Osteoblast (primary cell): ENCODE results near the gene SIX5. TPM values are rescaled to one million over a fixed set of nuclear protein-coding genes. Genes with fewer than 3 reads are reported as not detected.

ENCODE experiments used
- DNase-seq: peaks from one replicate; pipeline ENCODE4 v3.0.0; 2011; ENCODE audit warnings: low spot score, mixed read lengths; ENCODE audit not compliant: insufficient read length; ENCODE audit errors: missing footprints
- H2AFZ ChIP-seq: 2 replicates; pipeline ENCODE4 v1.6.0; 2011; ENCODE audit warnings: mild to moderate bottlenecking, low read length
- H3K27ac ChIP-seq: 2 replicates; pipeline ENCODE4 v1.5.1; 2011; ENCODE audit warnings: mild to moderate bottlenecking, low read depth, low read length, moderate library complexity
- H3K27me3 ChIP-seq: 2 replicates; pipeline ENCODE4 v1.6.0; 2012; ENCODE audit warnings: mild to moderate bottlenecking, control low read depth, inconsistent platforms, low read length, moderate library complexity; ENCODE audit not compliant: insufficient read depth
- H3K36me3 ChIP-seq: 2 replicates; pipeline ENCODE4 v1.5.1; 2011; ENCODE audit warnings: mild to moderate bottlenecking, low read length, control low read depth, moderate library complexity; ENCODE audit not compliant: insufficient read depth
- H3K4me1 ChIP-seq: 2 replicates; pipeline ENCODE4 v1.5.1; 2011; ENCODE audit warnings: mild to moderate bottlenecking, low read length, control low read depth, moderate library complexity; ENCODE audit not compliant: insufficient read depth
- H3K4me2 ChIP-seq: 2 replicates; pipeline ENCODE4 v1.6.0; 2011; ENCODE audit warnings: mild to moderate bottlenecking, low read length; ENCODE audit not compliant: insufficient read depth
- H3K4me3 ChIP-seq: fragments of 200-600 bp; sonication (generic); 3 replicates; pipeline ENCODE4 v1.5.1; 2012; ENCODE audit warnings: mild to moderate bottlenecking, low read length, inconsistent platforms; ENCODE audit not compliant: insufficient read depth
- H3K79me2 ChIP-seq: 2 replicates; pipeline ENCODE4 v1.6.0; 2012; ENCODE audit warnings: mild to moderate bottlenecking, low read length, control low read depth, inconsistent platforms; ENCODE audit not compliant: insufficient read depth
- H3K9me3 ChIP-seq: 2 replicates; pipeline ENCODE4 v1.5.1; 2011; ENCODE audit warnings: low read depth, low read length, control low read depth
- H4K20me1 ChIP-seq: 2 replicates; pipeline ENCODE4 v1.6.0; 2012; ENCODE audit warnings: mild to moderate bottlenecking, low read length, control low read depth; ENCODE audit not compliant: insufficient read depth
- total RNA-seq: library from RNA; depleted of rRNA; stranded (reverse); fragments of >200 nt; gene quantifications from 2 replicates; pipeline ENCODE4 v1.2.3, GENCODE V29; 2012
- TF ChIP-seq, protein P1 (sequence below): IDR thresholded peaks from 2 replicates; pipeline ENCODE4 v1.5.1; 2011; ENCODE audit warnings: mild to moderate bottlenecking, low read depth, low read length, moderate library complexity; ENCODE audit errors: extremely low read depth

SIX5 gene
- total RNA-seq, 1 donor = 11.6 TPM

DNA sequence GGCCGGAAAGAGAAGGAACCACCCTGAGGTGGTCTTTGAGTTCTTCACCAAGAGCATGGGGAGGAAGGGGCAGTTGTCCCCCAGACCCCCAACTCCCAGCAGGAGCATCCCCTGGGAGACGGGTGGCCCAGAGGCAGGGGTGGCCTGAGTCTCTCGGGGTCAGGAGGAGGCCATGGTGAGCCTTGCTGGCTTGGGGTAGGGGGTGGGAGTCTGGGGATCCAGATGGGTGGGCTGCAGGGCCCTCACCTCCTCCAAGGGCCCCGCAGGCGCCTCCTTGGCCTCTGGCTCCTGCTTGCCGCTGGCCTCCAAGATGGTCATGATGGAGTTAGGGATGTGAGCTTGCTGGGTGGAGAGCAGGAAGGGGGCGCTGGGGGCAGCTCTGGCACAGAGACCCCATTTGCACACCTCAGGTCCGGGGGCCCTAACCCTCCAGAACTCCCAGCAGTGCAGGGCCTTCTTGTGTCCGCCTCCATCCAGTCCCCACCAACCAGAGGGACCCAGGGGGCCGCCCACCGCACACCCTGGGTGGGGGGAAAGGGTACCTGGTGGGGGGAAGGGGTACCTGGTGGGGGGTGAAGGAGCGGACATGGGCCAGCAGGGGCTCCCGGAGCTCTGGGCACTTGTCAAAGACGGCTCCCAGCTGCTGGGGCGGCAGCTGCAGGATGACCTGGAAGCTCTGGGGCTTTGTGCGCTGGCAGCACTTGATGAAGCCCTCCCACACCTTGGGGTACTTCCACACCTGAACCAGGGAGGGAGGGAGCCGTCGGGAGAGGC, 47.4 kb upstream of the SIX5 start:
- DNase-seq = no peak
- TF ChIP-seq, protein P1, sequence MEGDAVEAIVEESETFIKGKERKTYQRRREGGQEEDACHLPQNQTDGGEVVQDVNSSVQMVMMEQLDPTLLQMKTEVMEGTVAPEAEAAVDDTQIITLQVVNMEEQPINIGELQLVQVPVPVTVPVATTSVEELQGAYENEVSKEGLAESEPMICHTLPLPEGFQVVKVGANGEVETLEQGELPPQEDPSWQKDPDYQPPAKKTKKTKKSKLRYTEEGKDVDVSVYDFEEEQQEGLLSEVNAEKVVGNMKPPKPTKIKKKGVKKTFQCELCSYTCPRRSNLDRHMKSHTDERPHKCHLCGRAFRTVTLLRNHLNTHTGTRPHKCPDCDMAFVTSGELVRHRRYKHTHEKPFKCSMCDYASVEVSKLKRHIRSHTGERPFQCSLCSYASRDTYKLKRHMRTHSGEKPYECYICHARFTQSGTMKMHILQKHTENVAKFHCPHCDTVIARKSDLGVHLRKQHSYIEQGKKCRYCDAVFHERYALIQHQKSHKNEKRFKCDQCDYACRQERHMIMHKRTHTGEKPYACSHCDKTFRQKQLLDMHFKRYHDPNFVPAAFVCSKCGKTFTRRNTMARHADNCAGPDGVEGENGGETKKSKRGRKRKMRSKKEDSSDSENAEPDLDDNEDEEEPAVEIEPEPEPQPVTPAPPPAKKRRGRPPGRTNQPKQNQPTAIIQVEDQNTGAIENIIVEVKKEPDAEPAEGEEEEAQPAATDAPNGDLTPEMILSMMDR = no peak
- Histone ChIP-seq H3K4me2 (no peak overlapping the region), H4K20me1 (peaks cover 3% of the 10 kb centered on the region), H3K9me3 (no peaks in the 10 kb centered on the region), H3K79me2 (no peaks in the 10 kb centered on the region), H2AFZ (no peak overlapping the region), H3K4me1 (peaks cover 6% of the 10 kb centered on the region), H3K27ac (peak overlapping the region; percentile 28), H3K36me3 (peaks cover 18% of the 10 kb centered on the region), H3K4me3 (no peak overlapping the region), H3K27me3 (no peaks in the 10 kb centered on the region)

DNA sequence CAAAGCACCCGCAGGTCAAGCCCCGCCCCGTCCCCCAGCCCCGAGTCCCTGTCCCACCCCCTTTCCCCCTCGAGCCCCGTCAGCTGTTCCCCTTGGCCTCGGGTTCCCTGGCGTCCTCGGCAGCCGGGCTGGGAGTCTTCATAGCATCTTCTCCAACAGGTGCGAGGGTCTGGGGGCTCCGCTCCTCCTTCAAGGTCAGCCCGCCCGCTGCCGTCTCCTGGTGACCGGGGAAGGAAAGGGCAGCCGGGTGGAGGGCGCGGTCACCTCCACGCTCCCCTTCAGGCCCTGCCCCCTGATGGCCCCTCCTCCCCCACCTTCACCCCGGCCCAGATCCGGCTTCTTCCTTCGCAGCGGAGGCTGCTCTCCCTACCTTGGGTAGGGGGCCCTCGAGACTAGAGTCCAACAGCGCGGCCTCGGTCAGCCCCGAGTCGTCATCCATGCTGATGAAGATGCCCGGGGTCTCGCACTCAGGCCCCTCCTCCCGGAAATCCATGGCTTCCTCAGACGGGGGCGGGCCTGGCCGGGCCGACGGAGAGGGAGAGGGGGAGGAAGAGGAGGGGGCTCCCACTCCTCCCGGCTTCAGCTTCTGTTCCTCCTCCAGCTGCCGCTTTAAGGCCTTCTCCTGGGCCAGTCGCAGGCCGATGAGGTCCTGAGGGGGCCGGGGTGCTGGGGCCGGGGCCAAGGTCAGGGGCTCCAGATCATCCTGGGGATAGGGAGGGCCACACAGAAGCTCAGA, 46.6 kb upstream of the SIX5 start:
- Histone ChIP-seq H2AFZ (no peak overlapping the region), H4K20me1 (peaks cover 3% of the 10 kb centered on the region), H3K9me3 (no peaks in the 10 kb centered on the region), H3K27ac (no peak overlapping the region), H3K27me3 (no peaks in the 10 kb centered on the region), H3K4me2 (no peak overlapping the region), H3K36me3 (peaks cover 13% of the 10 kb centered on the region), H3K4me3 (no peak overlapping the region), H3K79me2 (no peaks in the 10 kb centered on the region), H3K4me1 (peaks cover 7% of the 10 kb centered on the region)
- TF ChIP-seq, protein P1 = no peak
- DNase-seq = peak; percentile 54

DNA sequence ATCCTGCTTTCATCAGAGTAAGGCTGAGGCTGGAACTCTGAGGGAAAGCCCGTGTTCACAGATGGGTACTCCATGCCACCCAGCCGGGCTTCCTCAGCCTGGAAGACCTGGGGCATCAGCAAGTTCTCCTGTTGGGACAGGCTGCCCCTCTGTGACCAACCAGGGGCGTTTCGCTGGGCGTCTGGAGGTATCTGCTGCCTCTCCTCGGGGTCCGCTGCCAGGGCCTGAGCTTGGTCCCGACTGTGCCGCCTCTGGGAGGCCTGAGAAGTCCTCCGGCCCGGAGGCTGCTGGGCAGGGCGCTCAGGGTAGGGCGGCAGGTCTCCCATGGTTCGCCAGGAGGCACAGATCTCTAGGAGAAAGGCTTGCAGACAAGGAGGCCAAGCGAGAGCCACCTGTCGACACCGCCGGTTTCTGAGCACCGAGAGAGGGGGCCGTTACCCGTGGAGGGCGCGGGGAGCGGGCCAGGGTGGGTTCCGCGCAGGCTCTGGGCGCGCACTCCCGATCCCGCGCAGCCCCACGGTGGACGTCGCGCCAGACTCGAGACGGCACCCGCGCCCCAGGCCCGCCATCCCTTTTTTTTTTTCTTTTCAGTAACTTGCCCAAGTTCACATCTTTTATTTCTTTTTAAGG, 45.9 kb upstream of the SIX5 start, which contains the start of gene RSPH6A:
RSPH6A (minus strand) TSS at position 458 of the 630 bp plus-strand sequence; CDS start at position 326, 132 bp downstream.
- H3K27me3 ChIP-seq = no peaks in the 10 kb centered on the region
- H3K79me2 ChIP-seq = no peaks in the 10 kb centered on the region
- peak; percentile 81 for DNase-seq
- no peak within 1 kb of the TSS for H2AFZ ChIP-seq
- no peak within 1 kb of the TSS for H3K27ac ChIP-seq
- H3K36me3 ChIP-seq = peaks cover 6% of the 10 kb centered on the region
- no peak within 1 kb of the TSS for H3K4me2 ChIP-seq
- TF ChIP-seq, protein P1 = no peak
- H3K9me3 ChIP-seq = no peaks in the 10 kb centered on the region
- H4K20me1 ChIP-seq = peaks cover 3% of the 10 kb centered on the region
- peaks cover 11% of the 10 kb centered on the region for H3K4me1 ChIP-seq
- no peak within 1 kb of the TSS for H3K4me3 ChIP-seq
